ENCODE results near the gene CORT. TPM values are rescaled to one million over a fixed set of nuclear protein-coding genes. Genes with fewer than 3 reads are reported as not detected.

The CORT gene
- total RNA-seq, 4 donors from 2014 or later: not detected

DNA sequence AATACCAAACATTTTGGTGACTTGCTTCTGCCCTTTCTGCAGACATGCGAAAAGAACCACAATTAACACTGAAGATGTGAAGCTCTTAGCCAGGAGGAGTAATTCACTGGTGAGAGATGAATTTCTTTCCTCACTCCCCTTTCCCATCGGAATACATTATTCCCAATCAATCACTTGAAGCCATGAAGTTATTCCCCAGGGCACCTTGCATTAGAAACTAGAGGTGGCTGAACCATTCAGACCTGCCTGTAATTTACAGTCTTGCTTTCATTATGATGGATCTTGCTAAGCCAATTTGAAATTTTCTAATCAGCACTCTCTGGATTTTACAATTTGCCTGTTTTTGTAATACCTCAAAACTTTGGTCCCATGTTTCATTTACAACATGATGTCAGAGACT is 9.5 kb upstream of the CORT start:
- Histone ChIP-seq H3K36me3 (peaks cover 0 to 34% of the 10 kb centered on the region in 2 donors), H3K9me3 (no peaks in the 10 kb centered on the region), H3K27ac (no peak overlapping the region), H3K4me3 (no peak overlapping the region), H3K4me1 (no peaks in the 10 kb centered on the region), H3K27me3 (no peaks in the 10 kb centered on the region)
- TF ChIP-seq EP300 (IDR thresholded peaks at IDR 0.05): no peak
- WGBS, 2 donors (ENCODE audit: low coverage in 1 of 2): 80 to 89% methylated on average over 2 of the region's 2 CpGs
- no peak for ATAC-seq

DNA sequence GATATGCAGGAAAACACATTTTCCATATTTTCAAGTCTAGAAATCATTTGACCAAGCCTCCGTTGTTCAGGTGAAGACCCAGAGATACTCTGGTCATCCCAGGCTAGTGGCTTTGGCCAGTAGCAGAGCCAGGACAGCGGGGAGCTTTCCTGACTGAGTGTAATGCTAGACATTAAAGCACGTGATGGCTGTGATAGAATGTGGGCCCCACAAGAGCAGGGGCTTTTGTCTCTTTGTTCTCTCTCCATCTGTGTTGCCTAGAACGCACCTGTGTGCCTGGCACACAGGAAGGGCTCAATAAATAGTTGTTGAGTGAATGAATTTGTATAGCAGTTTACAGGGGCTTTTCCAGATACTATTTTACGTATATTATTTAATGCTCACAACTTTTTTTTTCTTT is 9.0 kb upstream of the CORT start:
- H3K36me3 ChIP-seq: peaks cover 0 to 34% of the 10 kb centered on the region in 2 donors
- 85 to 87% methylated on average over 5 of the region's 5 CpGs for WGBS, 2 donors (ENCODE audit: low coverage in 1 of 2)
- no peak for ATAC-seq
- no peaks in the 10 kb centered on the region for H3K27me3 ChIP-seq
- no peaks in the 10 kb centered on the region for H3K9me3 ChIP-seq
- TF ChIP-seq POLR2A (IDR thresholded peaks at IDR 0.05) (no peak), EP300 (IDR thresholded peaks at IDR 0.05) (no peak), POLR2AphosphoS5 (IDR thresholded peaks at IDR 0.05) (no peak), CTCF (IDR thresholded peaks at IDR 0.05) (no peak)
- no peaks in the 10 kb centered on the region for H3K4me1 ChIP-seq
- H3K4me3 ChIP-seq: no peak overlapping the region
- H3K27ac ChIP-seq: no peak overlapping the region

DNA sequence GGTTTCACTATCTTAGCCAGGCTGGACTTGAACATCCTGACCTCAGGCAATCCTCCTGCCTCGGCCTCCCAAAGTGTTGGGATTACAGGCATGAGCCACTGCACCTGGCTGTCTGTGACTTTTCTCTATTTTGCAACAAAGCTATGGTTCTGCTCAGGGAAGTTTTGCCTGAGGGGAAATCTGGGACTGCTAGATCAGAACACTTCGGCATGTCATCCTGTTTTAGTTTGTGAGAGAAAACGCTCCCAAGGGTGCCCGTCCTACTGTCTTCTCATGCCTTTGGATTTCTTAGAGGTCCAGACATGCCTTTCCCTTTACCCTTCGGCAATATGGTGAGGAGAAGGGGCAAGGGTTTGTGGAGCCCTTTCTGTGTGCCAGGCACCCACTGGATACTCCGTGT is 5.6 kb upstream of the CORT start:
- Histone ChIP-seq H3K4me3 (no peak overlapping the region), H3K27me3 (no peaks in the 10 kb centered on the region), H3K36me3 (peaks cover 0 to 34% of the 10 kb centered on the region in 2 donors), H3K4me1 (no peaks in the 10 kb centered on the region), H3K9me3 (no peaks in the 10 kb centered on the region), H3K27ac (no peak overlapping the region)
- TF ChIP-seq EP300 (IDR thresholded peaks at IDR 0.05) (no peak), CTCF (IDR thresholded peaks at IDR 0.05) (no peak), POLR2AphosphoS5 (IDR thresholded peaks at IDR 0.05) (no peak), POLR2A (IDR thresholded peaks at IDR 0.05) (no peak)
- ATAC-seq: no peak
- WGBS, 2 donors (ENCODE audit: low coverage in 1 of 2): 85 to 97% methylated on average over 5 of the region's 6 CpGs

GRCh38 chr1:10444795-10445397 is 4.9 kb upstream of the CORT start:
- Histone ChIP-seq H3K27me3 (no peaks in the 10 kb centered on the region), H3K9me3 (no peaks in the 10 kb centered on the region), H3K36me3 (peaks cover 0 to 29% of the 10 kb centered on the region in 2 donors), H3K4me1 (peaks cover 0 to under 1% (median 0%) of the 10 kb centered on the region in 3 donors), H3K4me3 (no peak overlapping the region), H3K27ac (no peak overlapping the region)
- no peak for TF ChIP-seq POLR2AphosphoS5 (IDR thresholded peaks at IDR 0.05)
- TF ChIP-seq CTCF (IDR thresholded peaks at IDR 0.05): no peak
- no peak for ATAC-seq
- 81 to 86% methylated on average over 2 to 5 of the region's 7 CpGs for WGBS, 2 donors (ENCODE audit: low coverage in 1 of 2)

- TF ChIP-seq CTCF (IDR thresholded peaks at IDR 0.05): no peak
- no peak for TF ChIP-seq EP300 (IDR thresholded peaks at IDR 0.05)
- TF ChIP-seq POLR2A (IDR thresholded peaks at IDR 0.05): no peak
- no peak for TF ChIP-seq POLR2AphosphoS5 (IDR thresholded peaks at IDR 0.05)
- Histone ChIP-seq H3K4me1 (peaks cover 0 to 18% (median 7%) of the 10 kb centered on the region in 3 donors), H3K9me3 (no peaks in the 10 kb centered on the region), H3K4me3 (no peak overlapping the region), H3K27me3 (no peaks in the 10 kb centered on the region), H3K27ac (no peak overlapping the region), H3K36me3 (peaks cover 0 to 19% of the 10 kb centered on the region in 2 donors)
- 88 to 91% methylated on average over 5 of the region's 7 CpGs for WGBS, 2 donors (ENCODE audit: low coverage in 1 of 2)
- no peak for ATAC-seq
Measured at GRCh38 chr1:10446790-10447422, 2.9 kb upstream of the CORT start.
